CD4-positive, alpha-beta T cell (primary cell): Measurements from ENCODE around the gene UBE2E3. TPM values are rescaled to one million over a fixed set of nuclear protein-coding genes. Genes with fewer than 3 reads are reported as not detected.

Experiments used
- ATAC-seq: fragments of 200-7000 bp; cut with Tn5 transposase; one replicate; pipeline ENCODE4 v1.10.0; 2022; ENCODE audit warnings: mild to moderate bottlenecking; ENCODE audit not compliant: poor library complexity
- CTCF ChIA-PET: fragments of 350-600 bp; sonication (Branson Sonifier 250); formaldehyde crosslinking; loops from one replicate; lab custom pipeline; 2021; ENCODE audit warnings: antibody characterized with exemption, inconsistent platforms; lab: Charles Lee
- POLR2A ChIA-PET: fragments of 350-600 bp; sonication (Branson Sonifier 250); formaldehyde crosslinking; loops from one replicate; lab custom pipeline; 2021; ENCODE audit warnings: antibody characterized with exemption, inconsistent platforms; lab: Charles Lee
- DNase-seq, 14 experiments: peaks; one replicate each; pipeline ENCODE4 v3.0.0-alpha.2; 2013 to 2020; ENCODE audit warnings: mixed read lengths in 2 of 14
- H3K27ac ChIP-seq, 2 donors: one replicate each; pipeline versions ENCODE4 v1.5.1 to v1.7.0; 2013; ENCODE audit warnings: low read length in 2 of 2, low read depth in 1 of 2, mild to moderate bottlenecking in 1 of 2
- H3K27me3 ChIP-seq, 2 experiments: 1 replicate in 1 of 2; 2 replicates in 1 of 2; pipeline versions ENCODE4 v1.6.1 to v1.7.0; 2013; ENCODE audit warnings: low read length in 2 of 2, control low read depth in 1 of 2, mild to moderate bottlenecking in 1 of 2, moderate library complexity in 1 of 2; ENCODE audit not compliant: insufficient read depth in 2 of 2, control insufficient read depth in 1 of 2
- H3K36me3 ChIP-seq: one replicate; pipeline ENCODE4 v1.6.1; 2013; ENCODE audit warnings: low read length, control low read depth; ENCODE audit not compliant: insufficient read depth
- H3K4me1 ChIP-seq: one replicate; pipeline ENCODE4 v1.6.1; 2013; ENCODE audit warnings: low read length, control low read depth; ENCODE audit not compliant: insufficient read depth
- H3K4me3 ChIP-seq: one replicate; pipeline ENCODE4 v1.5.1; 2013; ENCODE audit warnings: mild to moderate bottlenecking, low read length, moderate library complexity
- H3K9me3 ChIP-seq, 2 experiments: 1 replicate in 1 of 2; 2 replicates in 1 of 2; pipeline versions ENCODE4 v1.6.1 to v1.7.0; 2013; ENCODE audit warnings: low read length in 2 of 2, mild to moderate bottlenecking in 2 of 2, control low read depth in 1 of 2, moderate library complexity in 1 of 2; ENCODE audit not compliant: control insufficient read depth in 1 of 2, insufficient read depth in 1 of 2
- H3K27ac Mint-ChIP-seq: one replicate; pipeline ENCODE4 v1.8.0; 2020; ENCODE audit warnings: mixed read lengths
- H3K27me3 Mint-ChIP-seq: one replicate; pipeline ENCODE4 v1.8.0; 2021; ENCODE audit warnings: mixed read lengths
- H3K36me3 Mint-ChIP-seq: one replicate; pipeline ENCODE4 v1.8.0; 2021; ENCODE audit warnings: low read depth, mixed read lengths
- H3K4me1 Mint-ChIP-seq: one replicate; pipeline ENCODE4 v1.8.0; 2021; ENCODE audit warnings: low read depth, mixed read lengths
- H3K4me3 Mint-ChIP-seq: one replicate; pipeline ENCODE4 v1.8.0; 2020; ENCODE audit warnings: mild to moderate bottlenecking, mixed read lengths
- H3K9me3 Mint-ChIP-seq: one replicate; pipeline ENCODE4 v1.8.0; 2020; ENCODE audit warnings: mixed read lengths
- CTCF ChIP-seq: fragments of 200-600 bp; IDR thresholded peaks from one replicate; pipeline ENCODE4 v1.8.0; 2022; ENCODE audit warnings: antibody characterized with exemption, mild to moderate bottlenecking
- intact Hi-C, 2 experiments: fragments of 100-400 bp; cut with DNase I in 1 of 2; cut with micrococcal nuclease in 1 of 2; formaldehyde crosslinking; loops; one replicate each; pipeline versions ENCODE4 v1.15.1 to v1.9.0; 2023 to 2025; cut with DNase I, micrococcal nuclease
- total RNA-seq, 174 experiments: library from RNA in 2 of 174; stranded (reverse) in 2 of 174; gene quantifications; one replicate each; pipeline ENCODE4 v1.2.3 and lab custom pipeline; 2021 to 2026

Gene UBE2E3
- total RNA-seq, 2 experiments from 2014 or later: 20.5 TPM

GRCh38 chr2:180962727-180963314 is 17.6 kb upstream of the UBE2E3 start:
- intact Hi-C loops: no loop called here
- no peak overlapping the region for H3K27ac ChIP-seq
- H3K4me3 ChIP-seq: no peak overlapping the region
- no peaks in the 10 kb centered on the region for H3K4me1 Mint-ChIP-seq
- no peak for TF ChIP-seq CTCF
- CTCF ChIA-PET: no interaction called here
- ATAC-seq: no peak
- peaks cover 32% of the 10 kb centered on the region for H3K27me3 Mint-ChIP-seq
- no peak for DNase-seq
- no peak overlapping the region for H3K4me3 Mint-ChIP-seq
- no peaks in the 10 kb centered on the region for H3K9me3 Mint-ChIP-seq
- POLR2A ChIA-PET: no interaction called here
- H3K9me3 ChIP-seq: no peaks in the 10 kb centered on the region
- H3K4me1 ChIP-seq: no peaks in the 10 kb centered on the region
- H3K27me3 ChIP-seq: peaks cover 0 to 3% of the 10 kb centered on the region in 2 experiments
- no peaks in the 10 kb centered on the region for H3K36me3 Mint-ChIP-seq
- H3K27ac Mint-ChIP-seq: no peak overlapping the region
- no peaks in the 10 kb centered on the region for H3K36me3 ChIP-seq

- H3K9me3 ChIP-seq: no peaks in the 10 kb centered on the region
- no peaks in the 10 kb centered on the region for H3K4me1 ChIP-seq
- H3K4me3 ChIP-seq: no peak overlapping the region
- no peak for TF ChIP-seq CTCF
- POLR2A ChIA-PET: interaction anchor here (4.7 kb wide), 1 partner anchor 14 kb away, joined by 30 read pairs; the partner anchor contains the start of gene UBE2E3
- Mint-ChIP-seq H3K36me3 (no peaks in the 10 kb centered on the region), H3K27ac (no peak overlapping the region), H3K4me3 (no peak overlapping the region), H3K4me1 (no peaks in the 10 kb centered on the region), H3K27me3 (peaks cover 23% of the 10 kb centered on the region), H3K9me3 (no peaks in the 10 kb centered on the region)
- no peaks in the 10 kb centered on the region for H3K36me3 ChIP-seq
- peaks cover 0 to 3% of the 10 kb centered on the region in 2 experiments for H3K27me3 ChIP-seq
- ATAC-seq (no peak), DNase-seq (no peak)
- CTCF ChIA-PET: interaction anchor here (1.2 kb wide), 1 partner anchor 14 kb away, joined by 3 read pairs; the partner anchor contains the start of gene UBE2E3
- intact Hi-C loops: no loop called here
- no peak overlapping the region for H3K27ac ChIP-seq
Measured at GRCh38 chr2:180966378-180966777, 14.0 kb upstream of the UBE2E3 start.

GRCh38 chr2:180969124-180969523 is 11.3 kb upstream of the UBE2E3 start:
- H3K4me1 Mint-ChIP-seq: no peaks in the 10 kb centered on the region
- H3K4me3 Mint-ChIP-seq: no peak overlapping the region
- TF ChIP-seq CTCF: no peak
- no peaks in the 10 kb centered on the region for H3K36me3 Mint-ChIP-seq
- no peak overlapping the region for H3K27ac Mint-ChIP-seq
- ChIA-PET POLR2A (interaction anchor here (4.7 kb wide), 1 partner anchor 11 kb away, joined by 30 read pairs; the partner anchor contains the start of gene UBE2E3), CTCF (no interaction called here)
- intact Hi-C loops: no loop called here
- no peaks in the 10 kb centered on the region for H3K9me3 ChIP-seq
- no peaks in the 10 kb centered on the region for H3K9me3 Mint-ChIP-seq
- DNase-seq: no peak
- H3K4me3 ChIP-seq: no peak overlapping the region
- no peak for ATAC-seq
- no peaks in the 10 kb centered on the region for H3K4me1 ChIP-seq
- peaks cover 16% of the 10 kb centered on the region for H3K27me3 Mint-ChIP-seq
- H3K27ac ChIP-seq: no peak overlapping the region
- H3K36me3 ChIP-seq: no peaks in the 10 kb centered on the region
- H3K27me3 ChIP-seq: peaks cover 0 to 3% of the 10 kb centered on the region in 2 experiments
